OCI-LY7 (cell line): ENCODE measurements around the gene KCNB1. TPM values are rescaled to one million over a fixed set of nuclear protein-coding genes. Genes with fewer than 3 reads are reported as not detected.

ENCODE experiments used
- BruUV-seq: library from RNA; stranded (reverse); fragments of 400-500 nt; replicated peaks from 2 replicates; lab custom pipeline; 2021; lab: Mats Ljungman, UMichigan
- CTCF ChIA-PET: fragments of 300-600 bp; sonication (Branson Sonifier 250); formaldehyde crosslinking; loops from one replicate; lab custom pipeline; 2022; ENCODE audit warnings: antibody characterized with exemption; ENCODE audit not compliant: unreplicated experiment; lab: Charles Lee
- POLR2A ChIA-PET: fragments of 300-600 bp; sonication (Branson Sonifier 250); formaldehyde crosslinking; loops from one replicate; lab custom pipeline; 2022; ENCODE audit warnings: antibody characterized with exemption; lab: Charles Lee
- DNase-seq: peaks from one replicate; pipeline ENCODE4 v3.0.0-alpha.2; 2015; ENCODE audit warnings: low spot score
- H2AFZ ChIP-seq: fragments of 200-600 bp; sonication (generic), shearing (Covaris generic); 2 replicates; pipeline ENCODE4 v1.6.1; 2014; ENCODE audit warnings: mild to moderate bottlenecking, antibody characterized with exemption, low read length, moderate library complexity
- H3K27ac ChIP-seq: fragments of 200-600 bp; sonication (generic); 2 replicates; pipeline ENCODE4 v1.5.1; 2014; ENCODE audit warnings: mixed run types, low read depth, mild to moderate bottlenecking, moderate library complexity, low read length, inconsistent platforms; ENCODE audit not compliant: poor library complexity, severe bottlenecking
- H3K36me3 ChIP-seq: fragments of 200-600 bp; sonication (generic); 2 replicates; pipeline ENCODE4 v1.6.1; 2014; ENCODE audit warnings: mild to moderate bottlenecking, antibody characterized with exemption, low read length, moderate library complexity, mixed read lengths; ENCODE audit not compliant: insufficient read depth
- H3K4me1 ChIP-seq: fragments of 200-600 bp; sonication (generic); 2 replicates; pipeline ENCODE4 v1.5.1; 2014; ENCODE audit warnings: mild to moderate bottlenecking, low read length; ENCODE audit not compliant: insufficient read depth, poor library complexity, severe bottlenecking
- H3K4me2 ChIP-seq: fragments of 200-600 bp; sonication (generic); 2 replicates; pipeline ENCODE4 v1.6.1; 2014; ENCODE audit warnings: mild to moderate bottlenecking, low read length
- H3K4me3 ChIP-seq: fragments of 200-600 bp; sonication (generic); 2 replicates; pipeline ENCODE4 v1.5.1; 2014; ENCODE audit warnings: mild to moderate bottlenecking, low read depth, low read length; ENCODE audit not compliant: poor library complexity, severe bottlenecking
- H3K79me2 ChIP-seq: fragments of 200-600 bp; sonication (generic); 2 replicates; pipeline ENCODE4 v1.6.1; 2016; ENCODE audit warnings: low read depth, mild to moderate bottlenecking, low read length, moderate library complexity, mixed read lengths; ENCODE audit not compliant: insufficient read depth
- H3K9me2 ChIP-seq: fragments of 200-600 bp; sonication (generic); 2 replicates; pipeline ENCODE4 v1.6.1; 2016; ENCODE audit warnings: mild to moderate bottlenecking, low read length, mixed read lengths; ENCODE audit not compliant: insufficient read depth
- H3K9me3 ChIP-seq: fragments of 200-600 bp; sonication (generic); 2 replicates; pipeline ENCODE4 v1.6.1; 2014; ENCODE audit warnings: mild to moderate bottlenecking, mixed run types, low read length, mixed read lengths
- H4K20me1 ChIP-seq: fragments of 200-600 bp; sonication (generic); 2 replicates; pipeline ENCODE4 v1.6.1; 2014; ENCODE audit warnings: mild to moderate bottlenecking, antibody characterized with exemption, low read length, moderate library complexity, mixed read lengths; ENCODE audit not compliant: insufficient read depth
- EZH2phosphoT487 ChIP-seq: fragments of 200-600 bp; sonication (generic); IDR thresholded peaks from 2 replicates; pipeline ENCODE4 v1.6.1; 2018; ENCODE audit warnings: low read depth, borderline replicate concordance, mild to moderate bottlenecking, mixed run types, antibody characterized with exemption, low read length, moderate library complexity, mixed read lengths
- intact Hi-C: fragments of 100-400 bp; cut with micrococcal nuclease; formaldehyde crosslinking; loops from one replicate; pipeline ENCODE4 v1.10.0; 2022; ENCODE audit not compliant: unreplicated experiment
- total RNA-seq, 2 experiments: library from RNA; depleted of rRNA in 1 of 2; stranded (reverse); fragments of >200 nt in 1 of 2; shearing (Covaris generic) in 1 of 2; gene quantifications; 2 replicates each; pipeline ENCODE4 v1.2.3, GENCODE V29; 2014 to 2022
- TF ChIP-seq, protein P1 (sequence below): fragments of 200-600 bp; sonication (generic); conservative IDR thresholded peaks from 2 replicates; pipeline ENCODE4 v1.5.1; 2014; ENCODE audit warnings: mild to moderate bottlenecking, antibody characterized with exemption, low read length, moderate library complexity, mixed read lengths

The KCNB1 gene
- total RNA-seq, 2 experiments from 2014 or later, result not detected

DNA sequence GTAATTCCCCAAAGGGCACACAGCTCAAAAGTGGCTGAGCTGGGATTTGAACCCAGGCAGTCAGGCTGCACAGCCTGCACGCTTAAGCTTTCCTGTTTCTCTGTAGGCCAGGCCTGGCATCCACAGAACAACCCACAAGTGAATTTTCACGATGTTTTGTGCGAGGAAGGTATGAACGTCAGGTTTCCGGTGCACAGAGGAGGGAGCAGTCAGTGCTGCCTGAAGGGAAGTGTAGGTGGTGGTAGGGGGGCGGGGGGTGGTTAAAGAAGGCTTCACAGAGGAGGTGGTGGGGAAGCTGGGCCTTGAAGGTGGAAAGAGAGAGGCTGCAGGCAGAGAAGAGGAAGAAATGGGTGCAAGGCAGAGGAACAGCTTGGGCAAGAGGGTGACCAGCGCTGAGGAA is 14.1 kb downstream of the KCNB1 start:
- Histone ChIP-seq H3K27ac (no peak overlapping the region), H4K20me1 (no peaks in the 10 kb centered on the region), H3K4me2 (no peak overlapping the region), H3K9me3 (no peaks in the 10 kb centered on the region), H2AFZ (no peak overlapping the region), H3K4me1 (no peaks in the 10 kb centered on the region), H3K36me3 (no peaks in the 10 kb centered on the region), H3K9me2 (no peaks in the 10 kb centered on the region), H3K79me2 (no peaks in the 10 kb centered on the region), H3K4me3 (no peak overlapping the region)
- no peak for DNase-seq
- CTCF ChIA-PET, result no interaction called here
- intact Hi-C loops, result no loop called here
- BruUV-seq, result no TSS peak
- TF ChIP-seq, protein P1, sequence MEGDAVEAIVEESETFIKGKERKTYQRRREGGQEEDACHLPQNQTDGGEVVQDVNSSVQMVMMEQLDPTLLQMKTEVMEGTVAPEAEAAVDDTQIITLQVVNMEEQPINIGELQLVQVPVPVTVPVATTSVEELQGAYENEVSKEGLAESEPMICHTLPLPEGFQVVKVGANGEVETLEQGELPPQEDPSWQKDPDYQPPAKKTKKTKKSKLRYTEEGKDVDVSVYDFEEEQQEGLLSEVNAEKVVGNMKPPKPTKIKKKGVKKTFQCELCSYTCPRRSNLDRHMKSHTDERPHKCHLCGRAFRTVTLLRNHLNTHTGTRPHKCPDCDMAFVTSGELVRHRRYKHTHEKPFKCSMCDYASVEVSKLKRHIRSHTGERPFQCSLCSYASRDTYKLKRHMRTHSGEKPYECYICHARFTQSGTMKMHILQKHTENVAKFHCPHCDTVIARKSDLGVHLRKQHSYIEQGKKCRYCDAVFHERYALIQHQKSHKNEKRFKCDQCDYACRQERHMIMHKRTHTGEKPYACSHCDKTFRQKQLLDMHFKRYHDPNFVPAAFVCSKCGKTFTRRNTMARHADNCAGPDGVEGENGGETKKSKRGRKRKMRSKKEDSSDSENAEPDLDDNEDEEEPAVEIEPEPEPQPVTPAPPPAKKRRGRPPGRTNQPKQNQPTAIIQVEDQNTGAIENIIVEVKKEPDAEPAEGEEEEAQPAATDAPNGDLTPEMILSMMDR, result no peak
- TF ChIP-seq EZH2phosphoT487, result no peak
- POLR2A ChIA-PET, result interaction anchor here (0.7 kb wide), 1 partner anchor 199 kb away, joined by 3 read pairs; no protein-coding TSS in a partner anchor

DNA sequence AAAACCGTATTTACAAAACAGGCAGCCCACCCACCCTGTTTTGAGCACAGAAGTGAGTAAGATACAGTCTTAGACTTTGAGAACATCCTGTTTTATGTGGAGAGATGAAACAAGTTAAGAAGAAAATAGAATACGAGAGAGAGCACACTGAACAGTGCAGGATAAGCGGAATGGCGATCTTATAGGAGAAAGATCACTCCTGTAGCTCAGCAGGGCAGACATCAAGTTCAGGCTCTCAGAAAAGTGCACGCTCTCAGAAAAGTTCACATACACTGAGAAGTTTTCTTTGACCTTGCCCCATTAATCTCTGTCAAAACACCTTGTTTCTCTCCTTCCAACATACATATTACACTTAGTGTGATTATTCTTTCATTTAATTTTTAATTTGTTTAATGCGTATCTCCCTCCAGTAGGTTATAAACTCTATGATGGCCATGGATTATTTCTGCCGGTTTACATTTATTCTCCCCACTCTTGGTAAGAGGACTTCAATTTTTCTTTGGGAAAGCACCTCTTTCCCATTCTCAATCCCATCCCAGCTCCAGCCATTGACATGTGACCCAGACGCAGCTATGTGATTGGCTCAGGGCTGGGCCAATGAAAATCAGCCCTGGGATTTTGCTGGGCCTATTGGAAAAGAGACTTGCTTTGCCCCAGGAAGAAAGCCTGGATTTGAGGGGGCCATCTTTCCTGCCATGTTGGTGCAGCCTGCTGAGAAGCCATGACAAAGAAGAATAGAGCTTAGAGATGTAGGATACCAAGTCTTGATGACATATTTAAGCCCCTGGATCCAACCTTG is 16.2 kb downstream of the KCNB1 start:
- intact Hi-C loops, result no loop called here
- no peaks in the 10 kb centered on the region for H3K9me3 ChIP-seq
- H3K4me3 ChIP-seq, result no peak overlapping the region
- no peaks in the 10 kb centered on the region for H4K20me1 ChIP-seq
- no peak overlapping the region for H3K4me2 ChIP-seq
- CTCF ChIA-PET, result no interaction called here
- no TSS peak for BruUV-seq
- H3K27ac ChIP-seq, result no peak overlapping the region
- TF ChIP-seq, protein P1, result no peak
- TF ChIP-seq EZH2phosphoT487, result no peak
- no peak overlapping the region for H2AFZ ChIP-seq
- POLR2A ChIA-PET, result interaction anchor here (0.7 kb wide), 1 partner anchor 38 kb away, joined by 3 read pairs; no protein-coding TSS in a partner anchor
- H3K4me1 ChIP-seq, result no peaks in the 10 kb centered on the region
- H3K9me2 ChIP-seq, result no peaks in the 10 kb centered on the region
- no peaks in the 10 kb centered on the region for H3K79me2 ChIP-seq
- H3K36me3 ChIP-seq, result no peaks in the 10 kb centered on the region
- DNase-seq, result no peak

DNA sequence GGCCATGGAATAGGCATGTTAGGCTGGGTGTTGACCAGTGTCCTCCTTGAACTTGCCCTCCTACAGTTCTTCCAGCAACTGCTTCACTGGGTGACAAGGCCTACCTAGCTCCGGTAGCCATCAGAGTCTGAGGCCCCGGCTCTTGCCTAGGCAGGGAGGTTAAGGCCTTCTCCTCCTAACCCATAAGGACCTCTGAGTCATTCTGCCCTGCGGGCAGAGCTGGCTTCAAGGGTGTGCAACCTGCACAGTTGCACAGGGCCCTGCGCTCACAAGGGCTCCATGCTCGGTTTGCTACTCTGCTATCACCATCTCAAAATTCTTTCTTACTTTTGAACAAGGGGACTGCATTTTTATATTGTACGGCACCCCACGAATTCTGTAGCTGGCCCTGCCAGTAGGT is 17.9 kb downstream of the KCNB1 start:
- H3K27ac ChIP-seq, result no peak overlapping the region
- no peaks in the 10 kb centered on the region for H3K79me2 ChIP-seq
- no TSS peak for BruUV-seq
- no peaks in the 10 kb centered on the region for H3K36me3 ChIP-seq
- ChIA-PET POLR2A (no interaction called here), CTCF (no interaction called here)
- H3K9me3 ChIP-seq, result no peaks in the 10 kb centered on the region
- no peaks in the 10 kb centered on the region for H3K9me2 ChIP-seq
- H3K4me2 ChIP-seq, result no peak overlapping the region
- TF ChIP-seq, protein P1, result no peak
- TF ChIP-seq EZH2phosphoT487, result no peak
- H2AFZ ChIP-seq, result no peak overlapping the region
- H4K20me1 ChIP-seq, result no peaks in the 10 kb centered on the region
- no peak for DNase-seq
- no peaks in the 10 kb centered on the region for H3K4me1 ChIP-seq
- intact Hi-C loops, result no loop called here
- no peak overlapping the region for H3K4me3 ChIP-seq
